ENCODE results near the gene WNK2.
A peak's percentile ranks its signal among the peaks of the same experiment; 100 is the strongest.

WNK2 gene

GRCh38 chr9:93297659-93298497, 113.9 kb downstream of the WNK2 start:
- DNase-seq: no peak

DNA sequence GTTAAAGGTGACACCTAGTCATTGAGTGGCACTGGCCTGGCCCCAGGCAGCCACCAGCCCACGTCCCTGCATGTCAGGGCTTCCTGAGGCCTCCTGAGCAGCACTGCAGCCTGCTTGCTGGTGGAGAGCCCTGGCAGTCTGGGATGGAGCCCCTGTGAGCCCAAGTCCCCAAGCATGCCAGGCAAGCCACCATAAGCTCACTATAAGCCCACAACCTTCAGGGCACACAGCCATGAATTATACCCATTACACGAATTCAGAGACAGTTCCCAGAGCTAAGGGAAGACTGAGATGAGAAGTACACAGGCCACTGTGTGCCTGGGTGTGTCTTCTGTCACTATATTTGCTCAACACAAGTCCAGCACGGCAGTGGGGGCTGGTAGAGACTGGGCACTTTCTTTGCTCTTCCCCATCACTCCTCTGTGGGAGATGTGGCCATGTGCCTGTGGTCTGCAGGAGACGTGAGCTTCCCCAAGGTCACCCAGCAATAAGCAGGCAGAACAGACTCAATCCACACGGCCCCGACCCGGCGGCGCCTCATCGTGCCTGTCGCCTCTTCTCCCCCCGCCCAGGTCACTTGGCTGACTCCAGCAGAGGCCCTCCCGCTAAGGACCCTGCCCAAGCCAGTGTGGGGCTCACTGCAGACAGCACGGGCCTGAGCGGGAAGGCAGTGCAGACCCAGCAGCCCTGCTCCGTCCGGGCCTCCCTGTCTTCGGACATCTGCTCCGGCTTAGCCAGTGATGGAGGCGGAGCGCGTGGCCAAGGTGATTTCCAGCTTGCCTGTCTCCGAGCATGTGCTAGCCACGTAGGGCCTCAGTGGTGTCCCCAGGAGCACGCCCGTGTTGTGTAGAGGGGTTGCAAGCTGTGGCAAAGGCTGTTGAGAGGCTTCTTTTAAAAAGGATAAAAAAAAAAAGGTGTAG, 114.8 kb downstream of the WNK2 start:
- no peak for DNase-seq

GRCh38 chr9:93299418-93300174, 115.7 kb downstream of the WNK2 start:
- DNase-seq: no peak

DNA sequence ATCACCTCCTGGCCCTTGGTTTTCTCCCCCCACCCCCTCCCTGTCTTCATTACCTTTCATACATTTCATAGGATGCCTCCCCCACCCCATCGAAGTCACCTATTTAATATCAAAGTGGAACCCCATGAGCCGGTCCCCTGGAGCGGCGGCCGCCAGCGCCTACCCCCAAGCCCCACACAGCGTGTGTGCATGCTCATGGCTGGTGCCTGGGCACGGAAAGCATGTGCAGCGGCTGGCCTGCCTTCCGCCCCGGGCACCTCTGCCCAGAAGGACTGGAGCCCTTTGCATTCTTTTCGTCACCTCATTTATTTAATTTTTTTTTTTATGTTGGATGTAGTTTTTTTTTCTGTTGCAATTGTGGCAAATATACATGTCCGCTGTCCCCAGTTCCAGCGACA, 116.2 kb downstream of the WNK2 start:
- no peak for DNase-seq

GRCh38 chr9:93300585-93301081, 116.7 kb downstream of the WNK2 start:
- DNase-seq: no peak

- DNase-seq: no peak
Measured at GRCh38 chr9:93301291-93301811, 117.4 kb downstream of the WNK2 start.

GRCh38 chr9:93301911-93302541, 118.1 kb downstream of the WNK2 start:
- no peak for DNase-seq

- peak; percentile 57 to 60 for DNase-seq
Measured at GRCh38 chr9:93302586-93303257, 118.8 kb downstream of the WNK2 start.

GRCh38 chr9:93303258-93303771, 119.4 kb downstream of the WNK2 start:
- no peak for DNase-seq

GRCh38 chr9:93303806-93304573, 120.1 kb downstream of the WNK2 start:
- DNase-seq: no peak

GRCh38 chr9:93304574-93305496, 120.9 kb downstream of the WNK2 start:
- peak; percentile 25 to 31 for DNase-seq

DNA sequence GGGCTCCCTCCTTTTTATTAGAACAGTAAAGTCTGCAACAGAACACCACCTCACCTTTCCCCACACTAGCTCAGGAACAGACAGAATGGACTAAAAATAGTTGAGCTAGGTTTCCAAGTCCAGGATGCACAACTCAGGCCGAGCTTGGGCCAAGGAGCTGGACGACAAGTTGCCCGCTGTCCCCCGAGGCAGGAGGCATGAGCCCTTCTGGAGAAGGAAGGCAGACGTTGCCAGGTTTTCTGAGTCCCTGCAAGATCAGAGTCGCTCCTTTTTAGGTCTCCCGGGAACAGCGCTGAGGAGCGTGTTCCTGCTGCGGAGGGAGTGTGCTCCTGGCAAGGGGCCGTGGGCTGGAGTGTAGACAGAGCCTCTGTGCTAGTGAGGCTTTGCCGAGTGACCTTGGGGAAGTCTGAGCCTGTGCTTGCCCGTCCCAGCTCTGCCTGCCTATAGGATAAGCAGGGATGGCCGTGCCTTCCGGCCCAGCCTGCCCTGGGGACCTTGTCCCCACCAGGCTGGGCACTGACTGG, 121.6 kb downstream of the WNK2 start:
- DNase-seq: no peak

GRCh38 chr9:93306081-93306480, 122.1 kb downstream of the WNK2 start:
- no peak for DNase-seq

DNA sequence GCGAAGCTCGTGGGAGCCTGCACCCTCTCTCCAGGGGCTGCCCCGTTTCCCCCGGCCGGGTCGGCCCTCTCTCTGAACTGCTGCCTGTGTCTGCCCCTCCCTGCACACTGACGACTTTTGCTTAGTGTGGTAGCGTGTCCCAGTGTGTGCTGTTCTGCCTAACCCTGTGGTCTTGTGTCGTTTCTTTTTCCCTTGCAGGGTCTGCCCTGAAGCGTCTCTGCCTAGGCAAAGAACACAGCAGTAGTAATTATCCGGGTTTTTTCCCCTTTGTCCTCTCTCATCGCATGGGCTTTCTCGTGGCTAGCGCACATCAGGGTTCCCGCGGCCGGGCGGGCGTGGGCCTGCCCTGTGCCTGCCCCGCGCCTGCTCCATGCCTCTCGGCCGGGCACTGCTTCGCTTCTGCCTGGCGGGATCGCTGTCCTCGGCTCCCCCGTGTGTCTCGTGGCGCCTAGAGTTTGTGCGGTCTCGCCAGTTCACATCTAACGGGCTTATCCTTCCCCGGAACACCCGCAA, 122.7 kb downstream of the WNK2 start:
- no peak for DNase-seq

- no peak for DNase-seq
Measured at GRCh38 chr9:93307468-93308157, 123.7 kb downstream of the WNK2 start.

GRCh38 chr9:93308158-93308602, 124.2 kb downstream of the WNK2 start:
- DNase-seq: no peak

- no peak for DNase-seq
Measured at GRCh38 chr9:93308676-93309075, 124.7 kb downstream of the WNK2 start.

- DNase-seq: no peak
Measured at GRCh38 chr9:93309889-93310425, 126.0 kb downstream of the WNK2 start.
